Neutrophil (primary cell): ENCODE measurements around the gene MPHOSPH9.

Experiments used
- H3K27ac ChIP-seq: fragments of 200-600 bp; sonication (generic); 2 replicates; pipeline ENCODE4 v1.5.1; 2016; ENCODE audit warnings: mild to moderate bottlenecking, moderate library complexity
- H3K27me3 ChIP-seq: fragments of 200-600 bp; sonication (generic); 2 replicates; pipeline ENCODE4 v1.6.0; 2016; ENCODE audit warnings: mild to moderate bottlenecking
- H3K36me3 ChIP-seq: fragments of 200-600 bp; sonication (generic); 2 replicates; pipeline ENCODE4 v1.5.1; 2017
- H3K4me1 ChIP-seq, 2 experiments: fragments of 200-600 bp in 1 of 2; sonication (generic) in 1 of 2; 1 replicate in 1 of 2; 2 replicates in 1 of 2; pipeline versions ENCODE4 v1.5.1 to v1.6.1; 2013 to 2016; ENCODE audit warnings: low read depth in 1 of 2, low read length in 1 of 2, mild to moderate bottlenecking in 1 of 2, moderate library complexity in 1 of 2; ENCODE audit not compliant: control insufficient read depth in 1 of 2, insufficient read depth in 1 of 2
- H3K4me3 ChIP-seq, 2 experiments: fragments of 200-600 bp in 1 of 2; sonication (generic) in 1 of 2; 1 replicate in 1 of 2; 2 replicates in 1 of 2; pipeline ENCODE4 v1.5.1; 2013 to 2016; ENCODE audit warnings: low read depth in 1 of 2, low read length in 1 of 2, mild to moderate bottlenecking in 1 of 2, moderate library complexity in 1 of 2
- H3K9me3 ChIP-seq: fragments of 200-600 bp; sonication (generic); 2 replicates; pipeline ENCODE4 v1.5.1; 2016
- CTCF ChIP-seq: fragments of 200-600 bp; sonication (generic); IDR thresholded peaks from 2 replicates; pipeline ENCODE4 v1.5.1; 2016; ENCODE audit warnings: antibody characterized with exemption

MPHOSPH9 gene

GRCh38 chr12:123132951-123133619 lies 99.9 kb downstream of the MPHOSPH9 start:
- H3K27ac ChIP-seq = no peak overlapping the region
- H3K27me3 ChIP-seq = no peaks in the 10 kb centered on the region
- H3K4me3 ChIP-seq = no peak overlapping the region
- no peaks in the 10 kb centered on the region for H3K9me3 ChIP-seq
- no peak for TF ChIP-seq CTCF
- no peaks in the 10 kb centered on the region for H3K36me3 ChIP-seq
- no peaks in the 10 kb centered on the region for H3K4me1 ChIP-seq

- Histone ChIP-seq H3K4me1 (no peaks in the 10 kb centered on the region), H3K36me3 (no peaks in the 10 kb centered on the region), H3K27ac (no peak overlapping the region), H3K9me3 (no peaks in the 10 kb centered on the region), H3K4me3 (no peak overlapping the region), H3K27me3 (no peaks in the 10 kb centered on the region)
- TF ChIP-seq CTCF = no peak
Measured at GRCh38 chr12:123131879-123132402, 101.0 kb downstream of the MPHOSPH9 start.

- no peak overlapping the region for H3K27ac ChIP-seq
- no peak overlapping the region for H3K4me3 ChIP-seq
- no peak for TF ChIP-seq CTCF
- H3K9me3 ChIP-seq = no peaks in the 10 kb centered on the region
- no peaks in the 10 kb centered on the region for H3K4me1 ChIP-seq
- H3K36me3 ChIP-seq = no peaks in the 10 kb centered on the region
- H3K27me3 ChIP-seq = no peaks in the 10 kb centered on the region
Measured at GRCh38 chr12:123131291-123131832, 101.6 kb downstream of the MPHOSPH9 start.

GRCh38 chr12:123129621-123130020 lies 103.3 kb downstream of the MPHOSPH9 start:
- Histone ChIP-seq H3K27ac (no peak overlapping the region), H3K4me3 (no peak overlapping the region), H3K27me3 (no peaks in the 10 kb centered on the region), H3K9me3 (no peaks in the 10 kb centered on the region), H3K4me1 (no peaks in the 10 kb centered on the region), H3K36me3 (no peaks in the 10 kb centered on the region)
- TF ChIP-seq CTCF = no peak

GRCh38 chr12:123127182-123127495 lies 105.8 kb downstream of the MPHOSPH9 start:
- Histone ChIP-seq H3K9me3 (no peaks in the 10 kb centered on the region), H3K27ac (no peak overlapping the region), H3K27me3 (no peaks in the 10 kb centered on the region), H3K4me3 (no peak overlapping the region), H3K4me1 (no peaks in the 10 kb centered on the region), H3K36me3 (no peaks in the 10 kb centered on the region)
- TF ChIP-seq CTCF = no peak
